Keratinocyte (primary cell): ENCODE results near the gene SRGAP3. TPM values are rescaled to one million over a fixed set of nuclear protein-coding genes. Genes with fewer than 3 reads are reported as not detected.

Experiments used
- DNase-seq: peaks from one replicate; pipeline ENCODE4 v3.0.0-alpha.2; 2011; ENCODE audit warnings: low read depth, missing footprints, low spot score
- FAIRE-seq: peaks from 2 replicates; lab custom pipeline; 2011; peaks lifted over from hg19 to GRCh38; lab: Jason Lieb, UNC
- H2AFZ ChIP-seq: 2 replicates; pipeline ENCODE4 v1.6.0; 2012; ENCODE audit warnings: low read length, control low read depth, inconsistent platforms; ENCODE audit not compliant: control insufficient read depth
- H3K27ac ChIP-seq: 2 replicates; pipeline ENCODE4 v1.5.1; 2011; ENCODE audit warnings: low read length; ENCODE audit not compliant: control insufficient read depth, insufficient read depth
- H3K27me3 ChIP-seq: 3 replicates; pipeline ENCODE4 v1.6.0; 2011; ENCODE audit warnings: low read length; ENCODE audit not compliant: control insufficient read depth, insufficient read depth; ENCODE audit errors: extremely low read depth
- H3K36me3 ChIP-seq, 2 experiments: 2 replicates in 1 of 2; 3 replicates in 1 of 2; pipeline ENCODE4 v1.5.1; 2011; ENCODE audit warnings: low read length in 2 of 2, mild to moderate bottlenecking in 1 of 2; ENCODE audit not compliant: control insufficient read depth in 2 of 2, insufficient read depth in 2 of 2; ENCODE audit errors: extremely low read depth in 1 of 2
- H3K4me1 ChIP-seq: 3 replicates; pipeline ENCODE4 v1.5.1; 2011; ENCODE audit warnings: low read length; ENCODE audit not compliant: control insufficient read depth, insufficient read depth; ENCODE audit errors: extremely low read depth
- H3K4me2 ChIP-seq: 3 replicates; pipeline ENCODE4 v1.6.0; 2011; ENCODE audit warnings: low read depth, low read length; ENCODE audit not compliant: control insufficient read depth, insufficient read depth; ENCODE audit errors: extremely low read depth
- H3K4me3 ChIP-seq, 3 experiments: fragments of 200-600 bp in 1 of 3; sonication (generic) in 1 of 3; 2 replicates in 2 of 3; 3 replicates in 1 of 3; pipeline ENCODE4 v1.5.1; 2011 to 2016; ENCODE audit warnings: low read length in 3 of 3, mild to moderate bottlenecking in 3 of 3, control low read depth in 2 of 3, inconsistent platforms in 1 of 3, low read depth in 1 of 3, mixed read lengths in 1 of 3, mixed run types in 1 of 3, moderate library complexity in 1 of 3; ENCODE audit not compliant: control insufficient read depth in 2 of 3, insufficient read depth in 2 of 3; ENCODE audit errors: extremely low read depth in 1 of 3
- H3K79me2 ChIP-seq: 2 replicates; pipeline ENCODE4 v1.6.0; 2012; ENCODE audit warnings: low read length; ENCODE audit not compliant: control insufficient read depth, insufficient read depth
- H3K9ac ChIP-seq: 3 replicates; pipeline ENCODE4 v1.6.0; 2011; ENCODE audit warnings: low read length; ENCODE audit not compliant: control insufficient read depth, insufficient read depth; ENCODE audit errors: extremely low read depth
- H3K9me1 ChIP-seq: 3 replicates; pipeline ENCODE4 v1.6.0; 2011; ENCODE audit warnings: low read length; ENCODE audit not compliant: control insufficient read depth, insufficient read depth; ENCODE audit errors: extremely low read depth
- H3K9me3 ChIP-seq: 2 replicates; pipeline ENCODE4 v1.5.1; 2012; ENCODE audit warnings: low read depth, low read length; ENCODE audit not compliant: control insufficient read depth
- H4K20me1 ChIP-seq: 3 replicates; pipeline ENCODE4 v1.6.0; 2011; ENCODE audit warnings: low read length; ENCODE audit not compliant: control insufficient read depth, insufficient read depth; ENCODE audit errors: extremely low read depth
- EZH2 ChIP-seq: IDR thresholded peaks from one replicate; pipeline ENCODE4 v1.6.1; 2012; ENCODE audit warnings: inconsistent platforms, mild to moderate bottlenecking, low read length, moderate library complexity
- dilution Hi-C: fragments of 300-500 bp; cut with MboI; formaldehyde crosslinking; loops from one replicate; pipeline ENCODE4 v1.7.0; 2020; ENCODE audit warnings: low sequenced_read_pairs; ENCODE audit not compliant: extremely low pct_ligation_motif_present
- polyA plus RNA-seq, 5 experiments: library from polyadenylated mRNA; depleted of rRNA in 3 of 5; stranded (reverse) in 3 of 5; stranded (forward) in 1 of 5; unstranded in 1 of 5; fragments of >200 nt; gene quantifications; 1 replicate in 1 of 5; 2 replicates in 3 of 5; 3 replicates in 1 of 5; pipeline versions ENCODE4 v1.2.1 to v1.2.3, GENCODE V29; 2011 to 2012; ENCODE audit warnings: missing spikeins in 2 of 5, low read depth in 1 of 5, low replicate concordance in 1 of 5
- TF ChIP-seq, protein P1 (sequence below), 3 experiments: IDR thresholded peaks in 1 of 3; conservative IDR thresholded peaks in 1 of 3; optimal IDR thresholded peaks in 1 of 3; 2 replicates in 2 of 3; 3 replicates in 1 of 3; pipeline versions ENCODE3 to v1.5.1; 2011; ENCODE audit warnings: low read length in 3 of 3, mild to moderate bottlenecking in 3 of 3, moderate library complexity in 2 of 3, control low read depth in 1 of 3, inconsistent platforms in 1 of 3; ENCODE audit not compliant: insufficient read depth in 2 of 3; ENCODE audit errors: extremely low read depth in 1 of 3

Gene SRGAP3
- polyA plus RNA-seq, 1 donor (not counting 4 experiments of a cell fraction or from before 2014, with no cell fraction given) = 7.2 TPM

DNA sequence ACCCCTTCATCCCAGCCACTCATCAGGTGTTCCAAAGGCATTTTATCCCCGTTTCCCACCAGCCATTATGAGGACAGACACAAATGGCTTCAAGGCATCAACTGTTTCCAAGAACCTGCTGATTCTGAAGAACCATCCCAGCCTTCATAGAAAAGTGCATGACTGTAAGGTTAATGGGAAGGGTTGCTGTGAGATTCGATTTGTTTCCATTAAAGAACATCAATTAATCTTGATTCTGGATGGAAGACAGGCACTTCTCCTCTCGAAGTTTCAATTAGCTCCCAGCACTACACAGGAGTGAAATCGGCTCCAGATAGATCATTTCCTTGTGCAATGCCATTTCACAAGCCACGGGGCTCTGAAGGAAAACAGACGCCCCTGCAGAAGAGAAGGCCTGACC is 25.8 kb downstream of the SRGAP3 start:
- Histone ChIP-seq H2AFZ (no peak overlapping the region), H4K20me1 (no peaks in the 10 kb centered on the region), H3K4me3 (no peak overlapping the region), H3K36me3 (no peaks in the 10 kb centered on the region), H3K9me3 (no peaks in the 10 kb centered on the region), H3K9me1 (no peaks in the 10 kb centered on the region), H3K79me2 (peaks cover 29% of the 10 kb centered on the region), H3K27me3 (no peaks in the 10 kb centered on the region), H3K9ac (no peak overlapping the region), H3K4me2 (no peak overlapping the region), H3K4me1 (peaks cover 8% of the 10 kb centered on the region), H3K27ac (no peak overlapping the region)
- dilution Hi-C loops = no loop called here
- FAIRE-seq = no peak
- TF ChIP-seq, protein P1, sequence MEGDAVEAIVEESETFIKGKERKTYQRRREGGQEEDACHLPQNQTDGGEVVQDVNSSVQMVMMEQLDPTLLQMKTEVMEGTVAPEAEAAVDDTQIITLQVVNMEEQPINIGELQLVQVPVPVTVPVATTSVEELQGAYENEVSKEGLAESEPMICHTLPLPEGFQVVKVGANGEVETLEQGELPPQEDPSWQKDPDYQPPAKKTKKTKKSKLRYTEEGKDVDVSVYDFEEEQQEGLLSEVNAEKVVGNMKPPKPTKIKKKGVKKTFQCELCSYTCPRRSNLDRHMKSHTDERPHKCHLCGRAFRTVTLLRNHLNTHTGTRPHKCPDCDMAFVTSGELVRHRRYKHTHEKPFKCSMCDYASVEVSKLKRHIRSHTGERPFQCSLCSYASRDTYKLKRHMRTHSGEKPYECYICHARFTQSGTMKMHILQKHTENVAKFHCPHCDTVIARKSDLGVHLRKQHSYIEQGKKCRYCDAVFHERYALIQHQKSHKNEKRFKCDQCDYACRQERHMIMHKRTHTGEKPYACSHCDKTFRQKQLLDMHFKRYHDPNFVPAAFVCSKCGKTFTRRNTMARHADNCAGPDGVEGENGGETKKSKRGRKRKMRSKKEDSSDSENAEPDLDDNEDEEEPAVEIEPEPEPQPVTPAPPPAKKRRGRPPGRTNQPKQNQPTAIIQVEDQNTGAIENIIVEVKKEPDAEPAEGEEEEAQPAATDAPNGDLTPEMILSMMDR (optimal IDR thresholded peaks at IDR 0.05 in 1 of 3, IDR thresholded peaks at IDR 0.05 in 1 of 3, conservative IDR thresholded peaks at IDR 0.05 in 1 of 3; ENCODE audit: extremely low read depth in 1 of 3, insufficient read depth in 2 of 3, low read length in 3 of 3) = no peak
- no peak for TF ChIP-seq EZH2
- DNase-seq = no peak

DNA sequence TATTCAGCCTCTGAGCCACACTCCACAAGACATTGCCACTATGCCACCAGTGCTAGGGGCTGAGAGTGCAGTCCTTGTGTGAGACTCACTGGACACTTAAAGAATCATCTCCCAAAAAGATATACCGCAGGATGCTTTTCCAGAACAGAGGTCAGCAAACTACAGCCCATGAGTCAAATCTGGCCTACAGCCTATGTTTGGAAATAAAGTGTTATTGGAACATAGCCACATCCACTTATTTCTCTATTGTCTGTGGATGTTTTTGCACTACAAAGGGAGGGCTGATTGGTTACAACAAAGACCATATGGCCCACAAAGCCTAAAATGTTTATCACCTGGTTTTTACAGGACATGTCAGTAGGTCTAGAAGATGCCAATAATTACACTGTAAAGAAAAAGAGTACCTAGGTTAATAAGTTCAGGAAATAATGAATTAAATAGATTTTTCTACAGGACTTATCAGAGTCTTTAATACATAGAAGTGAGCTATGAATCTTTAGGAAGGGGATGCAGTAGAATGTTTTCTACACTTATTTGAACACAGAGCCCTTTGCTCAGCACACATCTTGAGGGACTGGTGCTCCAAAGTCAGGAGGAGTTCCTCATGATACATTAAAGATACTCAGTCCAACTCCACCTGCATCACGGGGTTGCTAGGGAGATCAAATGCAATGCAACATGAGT is 26.3 kb downstream of the SRGAP3 start:
- dilution Hi-C loops = no loop called here
- Histone ChIP-seq H4K20me1 (no peaks in the 10 kb centered on the region), H3K36me3 (no peaks in the 10 kb centered on the region), H3K4me2 (no peak overlapping the region), H3K9me1 (no peaks in the 10 kb centered on the region), H3K4me3 (no peak overlapping the region), H2AFZ (no peak overlapping the region), H3K4me1 (peaks cover 8% of the 10 kb centered on the region), H3K27me3 (no peaks in the 10 kb centered on the region), H3K27ac (no peak overlapping the region), H3K9me3 (no peaks in the 10 kb centered on the region), H3K79me2 (peaks cover 29% of the 10 kb centered on the region), H3K9ac (no peak overlapping the region)
- FAIRE-seq (no peak), DNase-seq (no peak)
- TF ChIP-seq, protein P1 (optimal IDR thresholded peaks at IDR 0.05 in 1 of 3, IDR thresholded peaks at IDR 0.05 in 1 of 3, conservative IDR thresholded peaks at IDR 0.05 in 1 of 3; ENCODE audit: extremely low read depth in 1 of 3, insufficient read depth in 2 of 3, low read length in 3 of 3) = no peak
- no peak for TF ChIP-seq EZH2
